WERI-Rb-1 (cell line): Measurements from ENCODE around the gene CA5A.

Experiments
- DNase-seq: peaks from one replicate; pipeline ENCODE4 v3.0.0-alpha.2; 2020
- H3K27ac ChIP-seq: fragments of 250-450 bp; sonication (Bioruptor Pico); 2 replicates; pipeline ENCODE4 v1.5.1; 2020; ENCODE audit warnings: mild to moderate bottlenecking, moderate library complexity
- H3K27me3 ChIP-seq: fragments of 250-450 bp; sonication (Bioruptor Pico); 2 replicates; pipeline ENCODE4 v1.5.1; 2021; ENCODE audit warnings: mild to moderate bottlenecking, low read depth, moderate library complexity; ENCODE audit not compliant: insufficient read depth, severe bottlenecking
- H3K36me3 ChIP-seq: fragments of 250-450 bp; sonication (Bioruptor Pico); 2 replicates; pipeline ENCODE4 v1.5.1; 2020; ENCODE audit warnings: mild to moderate bottlenecking, moderate library complexity
- H3K4me3 ChIP-seq: 2 replicates; pipeline ENCODE4 v1.5.1; 2011; ENCODE audit warnings: low read depth, mild to moderate bottlenecking, control low read depth, low read length
- H3K9me3 ChIP-seq: fragments of 250-450 bp; sonication (Bioruptor Pico); 2 replicates; pipeline ENCODE4 v1.5.1; 2021; ENCODE audit warnings: mild to moderate bottlenecking, moderate library complexity; ENCODE audit not compliant: severe bottlenecking
- TF ChIP-seq, protein P1 (sequence below): IDR thresholded peaks from 2 replicates; pipeline ENCODE4 v1.5.1; 2011; ENCODE audit warnings: low read depth, mild to moderate bottlenecking, control low read depth, inconsistent platforms, low read length

The CA5A gene

GRCh38 chr16:87970186-87970585 is 33.9 kb upstream of the CA5A start:
- DNase-seq: no peak
- Histone ChIP-seq H3K36me3 (no peaks in the 10 kb centered on the region), H3K27ac (no peak overlapping the region), H3K4me3 (no peak overlapping the region), H3K9me3 (no peaks in the 10 kb centered on the region), H3K27me3 (no peaks in the 10 kb centered on the region)
- TF ChIP-seq, protein P1, sequence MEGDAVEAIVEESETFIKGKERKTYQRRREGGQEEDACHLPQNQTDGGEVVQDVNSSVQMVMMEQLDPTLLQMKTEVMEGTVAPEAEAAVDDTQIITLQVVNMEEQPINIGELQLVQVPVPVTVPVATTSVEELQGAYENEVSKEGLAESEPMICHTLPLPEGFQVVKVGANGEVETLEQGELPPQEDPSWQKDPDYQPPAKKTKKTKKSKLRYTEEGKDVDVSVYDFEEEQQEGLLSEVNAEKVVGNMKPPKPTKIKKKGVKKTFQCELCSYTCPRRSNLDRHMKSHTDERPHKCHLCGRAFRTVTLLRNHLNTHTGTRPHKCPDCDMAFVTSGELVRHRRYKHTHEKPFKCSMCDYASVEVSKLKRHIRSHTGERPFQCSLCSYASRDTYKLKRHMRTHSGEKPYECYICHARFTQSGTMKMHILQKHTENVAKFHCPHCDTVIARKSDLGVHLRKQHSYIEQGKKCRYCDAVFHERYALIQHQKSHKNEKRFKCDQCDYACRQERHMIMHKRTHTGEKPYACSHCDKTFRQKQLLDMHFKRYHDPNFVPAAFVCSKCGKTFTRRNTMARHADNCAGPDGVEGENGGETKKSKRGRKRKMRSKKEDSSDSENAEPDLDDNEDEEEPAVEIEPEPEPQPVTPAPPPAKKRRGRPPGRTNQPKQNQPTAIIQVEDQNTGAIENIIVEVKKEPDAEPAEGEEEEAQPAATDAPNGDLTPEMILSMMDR: no peak

DNA sequence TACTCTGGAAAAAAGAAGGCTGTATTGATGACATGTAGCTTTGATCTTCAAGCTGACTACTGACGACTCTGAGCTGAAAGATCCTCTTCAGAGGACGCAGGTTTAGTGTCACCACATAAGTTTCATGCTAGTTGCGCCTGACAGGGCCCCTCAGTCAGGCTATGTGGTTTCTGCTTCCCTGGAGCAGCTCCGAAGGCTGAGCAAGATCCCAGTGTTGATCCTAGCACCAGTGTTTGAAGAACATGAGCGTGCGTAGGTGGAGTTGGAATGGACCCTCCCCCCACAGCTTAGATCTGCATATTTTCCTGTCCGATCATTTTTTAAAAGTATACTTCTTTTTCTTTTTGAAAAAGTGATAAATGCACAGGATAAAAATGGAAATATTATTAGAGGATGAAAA is 32.2 kb upstream of the CA5A start:
- no peaks in the 10 kb centered on the region for H3K27me3 ChIP-seq

DNA sequence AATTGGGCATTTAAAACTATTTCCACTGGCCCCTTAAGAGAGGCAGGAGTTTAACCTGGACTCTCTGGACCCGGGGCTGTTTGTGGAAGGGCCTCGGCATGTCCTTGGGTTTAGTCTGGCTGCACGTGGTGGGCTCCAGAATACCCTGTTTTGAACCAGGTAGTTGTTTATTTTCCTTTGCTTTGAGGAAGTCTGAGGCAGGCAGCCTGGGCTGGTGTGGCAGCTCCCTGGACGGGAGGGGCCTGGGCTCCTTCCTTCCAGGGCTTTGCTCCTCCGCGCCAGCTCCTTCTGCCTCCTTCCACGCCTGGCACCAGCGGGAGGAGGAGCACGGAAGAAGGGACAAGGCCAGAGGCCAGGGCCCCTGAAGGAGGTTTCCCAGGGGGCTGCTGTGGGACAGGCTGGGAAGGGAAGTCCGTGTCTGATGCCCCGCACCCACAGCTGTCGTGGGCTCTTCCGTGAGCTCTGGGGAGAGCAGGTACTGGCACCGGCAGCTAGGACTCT is 30.4 kb upstream of the CA5A start:
- TF ChIP-seq, protein P1: no peak
- Histone ChIP-seq H3K9me3 (no peaks in the 10 kb centered on the region), H3K36me3 (no peaks in the 10 kb centered on the region), H3K27me3 (no peaks in the 10 kb centered on the region), H3K4me3 (no peak overlapping the region), H3K27ac (no peak overlapping the region)
- no peak for DNase-seq

More for the DNA sequence above, 32.2 kb upstream of the CA5A start:
- no peak overlapping the region for H3K4me3 ChIP-seq
- DNase-seq: no peak
- TF ChIP-seq, protein P1: no peak
- no peak overlapping the region for H3K27ac ChIP-seq
- H3K9me3 ChIP-seq: no peaks in the 10 kb centered on the region
- no peaks in the 10 kb centered on the region for H3K36me3 ChIP-seq

GRCh38 chr16:87966064-87966645 is 29.8 kb upstream of the CA5A start:
- TF ChIP-seq, protein P1: no peak
- Histone ChIP-seq H3K27ac (no peak overlapping the region), H3K27me3 (no peaks in the 10 kb centered on the region), H3K36me3 (no peaks in the 10 kb centered on the region), H3K4me3 (no peak overlapping the region), H3K9me3 (no peaks in the 10 kb centered on the region)
- DNase-seq: no peak

DNA sequence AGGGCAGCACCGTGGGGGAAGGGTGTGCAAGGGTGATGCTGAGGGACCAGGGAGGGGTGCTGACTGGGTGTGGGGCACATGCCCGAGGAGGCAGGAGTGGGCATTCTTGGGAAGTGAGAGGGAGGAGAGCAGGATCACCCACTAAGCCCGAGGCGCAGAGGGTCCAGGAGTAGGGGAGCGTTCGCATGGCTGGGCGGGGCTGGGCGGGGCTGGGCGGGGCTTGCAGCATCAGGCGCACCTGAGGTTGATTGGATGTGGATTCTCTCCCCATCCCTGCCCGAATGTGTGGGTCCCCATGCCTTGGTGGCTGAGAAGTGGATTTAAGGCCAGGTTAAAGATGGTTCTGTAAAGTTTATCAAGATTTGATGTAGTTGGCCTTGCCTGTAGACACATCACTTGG is 29.1 kb upstream of the CA5A start:
- Histone ChIP-seq H3K36me3 (no peaks in the 10 kb centered on the region), H3K9me3 (no peaks in the 10 kb centered on the region), H3K4me3 (no peak overlapping the region), H3K27me3 (no peaks in the 10 kb centered on the region), H3K27ac (no peak overlapping the region)
- TF ChIP-seq, protein P1: no peak
- DNase-seq: no peak
